ENCODE data around the gene RTBDN.

The RTBDN gene

GRCh38 chr19:12797141-12797587 lies 37.2 kb downstream of the RTBDN start:
- no peak for DNase-seq (ENCODE audit: insufficient read length, low spot score)
- TF ChIP-seq, protein P1, sequence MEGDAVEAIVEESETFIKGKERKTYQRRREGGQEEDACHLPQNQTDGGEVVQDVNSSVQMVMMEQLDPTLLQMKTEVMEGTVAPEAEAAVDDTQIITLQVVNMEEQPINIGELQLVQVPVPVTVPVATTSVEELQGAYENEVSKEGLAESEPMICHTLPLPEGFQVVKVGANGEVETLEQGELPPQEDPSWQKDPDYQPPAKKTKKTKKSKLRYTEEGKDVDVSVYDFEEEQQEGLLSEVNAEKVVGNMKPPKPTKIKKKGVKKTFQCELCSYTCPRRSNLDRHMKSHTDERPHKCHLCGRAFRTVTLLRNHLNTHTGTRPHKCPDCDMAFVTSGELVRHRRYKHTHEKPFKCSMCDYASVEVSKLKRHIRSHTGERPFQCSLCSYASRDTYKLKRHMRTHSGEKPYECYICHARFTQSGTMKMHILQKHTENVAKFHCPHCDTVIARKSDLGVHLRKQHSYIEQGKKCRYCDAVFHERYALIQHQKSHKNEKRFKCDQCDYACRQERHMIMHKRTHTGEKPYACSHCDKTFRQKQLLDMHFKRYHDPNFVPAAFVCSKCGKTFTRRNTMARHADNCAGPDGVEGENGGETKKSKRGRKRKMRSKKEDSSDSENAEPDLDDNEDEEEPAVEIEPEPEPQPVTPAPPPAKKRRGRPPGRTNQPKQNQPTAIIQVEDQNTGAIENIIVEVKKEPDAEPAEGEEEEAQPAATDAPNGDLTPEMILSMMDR (IDR thresholded peaks at IDR 0.05; ENCODE audit: insufficient read depth, missing control alignments) = no peak
- FAIRE-seq = no peak

DNA sequence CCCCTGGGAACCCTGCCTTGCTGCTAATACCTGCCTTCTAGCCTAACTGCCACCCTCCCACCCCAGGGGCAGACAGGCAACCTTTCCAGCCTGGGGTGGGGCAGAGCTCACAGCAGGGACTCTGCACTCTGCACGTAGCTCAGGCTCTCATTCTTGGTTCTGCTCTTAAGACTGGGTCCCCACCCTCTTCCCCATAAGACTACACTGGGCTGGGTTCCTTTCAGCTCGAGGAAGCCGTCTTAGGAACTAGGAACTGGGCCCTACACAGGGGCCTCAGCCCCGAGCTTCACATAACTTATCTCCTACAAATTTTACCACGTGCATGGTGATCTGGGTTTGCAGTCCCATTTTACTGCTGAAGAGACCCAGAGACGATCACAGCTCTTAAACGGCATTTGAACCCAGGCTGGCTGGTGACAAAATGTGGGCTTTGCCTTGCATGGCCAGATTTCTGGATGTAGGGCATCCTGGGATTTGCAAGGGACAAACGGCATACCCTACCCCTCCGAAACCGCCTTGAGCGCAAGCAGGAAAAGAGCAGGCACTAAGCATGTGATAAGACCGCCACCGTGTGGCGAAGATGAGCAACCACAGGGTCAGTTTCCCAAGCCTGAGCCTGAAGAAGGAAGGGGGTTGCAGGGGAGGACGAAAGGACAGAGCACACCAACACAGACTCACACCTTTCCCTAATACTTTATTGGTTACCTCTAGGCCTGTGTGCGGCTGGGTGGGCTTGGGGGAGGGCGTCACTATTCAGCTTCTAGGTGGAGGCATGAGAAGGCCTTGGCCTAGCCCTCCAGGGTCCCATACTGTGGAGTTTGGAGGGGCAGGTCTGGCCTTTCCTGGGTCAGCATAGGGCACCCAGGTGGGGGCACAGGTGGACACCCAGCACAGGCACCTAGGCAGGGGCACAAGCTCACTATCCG lies 38.0 kb downstream of the RTBDN start:
- no peak for FAIRE-seq
- TF ChIP-seq, protein P1 (IDR thresholded peaks at IDR 0.05; ENCODE audit: insufficient read depth, missing control alignments) = peak; percentile 99
- DNase-seq (ENCODE audit: insufficient read length, low spot score) = no peak

DNA sequence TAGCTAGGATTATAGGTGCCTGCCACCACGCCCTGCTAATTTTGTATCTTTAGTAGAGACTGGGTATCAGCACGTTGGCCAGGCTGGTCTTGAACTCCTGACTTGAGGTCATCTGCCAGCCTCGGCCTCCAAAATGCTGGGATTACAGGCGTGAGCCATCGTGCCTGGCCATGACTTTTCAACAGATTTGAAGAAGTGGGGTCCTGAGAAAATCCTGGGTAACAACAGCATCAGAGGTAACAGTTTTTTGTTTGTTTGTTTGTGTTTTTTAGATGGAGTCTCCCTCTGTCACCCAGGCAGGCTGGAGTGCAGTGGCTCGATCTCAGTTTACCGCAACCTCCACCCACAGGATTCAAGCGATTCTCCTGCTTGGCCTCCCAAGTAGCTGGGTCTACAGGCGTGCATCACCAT lies 39.4 kb downstream of the RTBDN start:
- DNase-seq (ENCODE audit: insufficient read length, low spot score) (no peak), FAIRE-seq (no peak)
- TF ChIP-seq, protein P1 (IDR thresholded peaks at IDR 0.05; ENCODE audit: insufficient read depth, missing control alignments) = no peak

- DNase-seq (ENCODE audit: insufficient read length, low spot score) = no peak
- no peak for FAIRE-seq
- TF ChIP-seq, protein P1 (IDR thresholded peaks at IDR 0.05; ENCODE audit: insufficient read depth, missing control alignments) = no peak
Observed at GRCh38 chr19:12794196-12794941, 40.0 kb downstream of the RTBDN start.

GRCh38 chr19:12793290-12794195 lies 40.8 kb downstream of the RTBDN start:
- peak; percentile 98 for DNase-seq (ENCODE audit: insufficient read length, low spot score)
- no peak for FAIRE-seq

DNA sequence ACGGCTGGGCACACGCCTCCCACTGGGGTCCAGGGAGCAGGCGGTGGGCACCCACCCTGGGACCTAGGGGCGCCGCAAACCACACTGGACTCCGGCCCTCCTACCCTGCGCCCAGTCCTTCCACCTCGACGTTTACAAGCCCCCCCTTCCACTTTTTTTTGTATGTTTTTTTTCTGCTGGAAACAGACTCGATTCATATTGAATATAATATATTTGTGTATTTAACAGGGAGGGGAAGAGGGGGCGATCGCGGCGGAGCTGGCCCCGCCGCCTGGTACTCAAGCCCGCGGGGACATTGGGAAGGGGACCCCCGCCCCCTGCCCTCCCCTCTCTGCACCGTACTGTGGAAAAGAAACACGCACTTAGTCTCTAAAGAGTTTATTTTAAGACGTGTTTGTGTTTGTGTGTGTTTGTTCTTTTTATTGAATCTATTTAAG lies 41.5 kb downstream of the RTBDN start:
- no peak for DNase-seq (ENCODE audit: insufficient read length, low spot score)
- TF ChIP-seq, protein P1 (IDR thresholded peaks at IDR 0.05; ENCODE audit: insufficient read depth, missing control alignments) = no peak
- FAIRE-seq = no peak

More at GRCh38 chr19:12793290-12794195, 40.8 kb downstream of the RTBDN start:
- TF ChIP-seq, protein P1 (IDR thresholded peaks at IDR 0.05; ENCODE audit: insufficient read depth, missing control alignments) = no peak

Data from D721Med (cell line).